ENCODE data around the gene UBE2N.

Gene UBE2N

GRCh38 chr12:93358058-93358457 is 83.7 kb downstream of the UBE2N start:
- H3K4me2 ChIP-seq (ENCODE audit: low read depth, low read length) = no peak overlapping the region
- no peaks in the 10 kb centered on the region for H3F3A ChIP-seq (ENCODE audit: insufficient read depth, low read length)
- no peaks in the 10 kb centered on the region for H3K9me3 ChIP-seq (replicated peaks; ENCODE audit: insufficient read depth, low read length)
- H3K4me3 ChIP-seq (ENCODE audit: low read length) = no peak overlapping the region
- peak; percentile 35 for DNase-seq
- no peak overlapping the region for H3K9ac ChIP-seq (ENCODE audit: low read length)
- H4K20me1 ChIP-seq (ENCODE audit: insufficient read depth, low read length) = no peaks in the 10 kb centered on the region
- H3K27me3 ChIP-seq (replicated peaks; ENCODE audit: insufficient read depth, low read length) = no peaks in the 10 kb centered on the region
- no peaks in the 10 kb centered on the region for H3K9me2 ChIP-seq (replicated peaks; ENCODE audit: insufficient read depth, low read length)
- H3K36me3 ChIP-seq (replicated peaks; ENCODE audit: insufficient read depth, low read length) = no peaks in the 10 kb centered on the region
- no peak overlapping the region for H3K27ac ChIP-seq (ENCODE audit: low read length)
- no peak overlapping the region for H2AFZ ChIP-seq (ENCODE audit: low read length)
- TF ChIP-seq CTCF (IDR thresholded peaks at IDR 0.05; ENCODE audit: low read length) (no peak), EZH2 (optimal IDR thresholded peaks at IDR 0.05; ENCODE audit: low read depth, low read length) (no peak), EZH2phosphoT487 (IDR thresholded peaks at IDR 0.05; ENCODE audit: low read length) (no peak)
- H3K79me2 ChIP-seq (ENCODE audit: low read length) = no peaks in the 10 kb centered on the region
- peaks cover 11% of the 10 kb centered on the region; the same call in 1 of the 2 replicates for H3K4me1 ChIP-seq (ENCODE audit: low read length)

DNA sequence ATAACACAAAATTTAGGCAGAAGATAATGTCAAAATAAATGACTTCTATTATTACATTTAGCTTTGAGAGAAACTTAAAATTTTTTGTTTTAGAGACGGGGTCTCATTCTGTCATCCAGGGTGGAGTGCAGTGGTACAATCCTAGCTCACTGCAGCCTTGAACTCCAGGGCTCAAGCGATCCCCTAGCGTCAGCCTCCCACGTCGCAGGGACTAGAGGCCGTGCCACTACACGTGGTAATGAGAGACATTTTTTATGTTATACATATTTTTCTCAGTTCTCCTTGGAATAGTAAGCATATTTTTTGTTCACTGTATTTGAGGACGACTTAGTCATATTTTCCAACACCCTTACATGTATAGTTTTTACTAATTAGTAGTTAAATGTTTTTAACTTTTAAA is 85.5 kb downstream of the UBE2N start:
- Histone ChIP-seq H3K9me2 (replicated peaks; ENCODE audit: insufficient read depth, low read length) (no peaks in the 10 kb centered on the region), H3F3A (ENCODE audit: insufficient read depth, low read length) (no peaks in the 10 kb centered on the region), H3K27me3 (replicated peaks; ENCODE audit: insufficient read depth, low read length) (no peaks in the 10 kb centered on the region), H3K4me3 (ENCODE audit: low read length) (no peak overlapping the region), H3K79me2 (ENCODE audit: low read length) (no peaks in the 10 kb centered on the region), H2AFZ (ENCODE audit: low read length) (no peak overlapping the region), H3K27ac (ENCODE audit: low read length) (no peak overlapping the region), H3K9ac (ENCODE audit: low read length) (no peak overlapping the region), H4K20me1 (ENCODE audit: insufficient read depth, low read length) (no peaks in the 10 kb centered on the region), H3K4me1 (ENCODE audit: low read length) (peaks cover 8% of the 10 kb centered on the region; the same call in 1 of the 2 replicates), H3K4me2 (ENCODE audit: low read depth, low read length) (no peak overlapping the region), H3K36me3 (replicated peaks; ENCODE audit: insufficient read depth, low read length) (no peaks in the 10 kb centered on the region), H3K9me3 (replicated peaks; ENCODE audit: insufficient read depth, low read length) (no peaks in the 10 kb centered on the region)
- no peak for DNase-seq
- TF ChIP-seq EZH2 (optimal IDR thresholded peaks at IDR 0.05; ENCODE audit: low read depth, low read length) = no peak
